ENCODE results near the gene LDLRAD2.
"Not testable (repeated sequence)": the region's sequence is repeated elsewhere in the genome, so short reads cannot be mapped to it uniquely, and the experiment has no call there.

The LDLRAD2 gene

DNA sequence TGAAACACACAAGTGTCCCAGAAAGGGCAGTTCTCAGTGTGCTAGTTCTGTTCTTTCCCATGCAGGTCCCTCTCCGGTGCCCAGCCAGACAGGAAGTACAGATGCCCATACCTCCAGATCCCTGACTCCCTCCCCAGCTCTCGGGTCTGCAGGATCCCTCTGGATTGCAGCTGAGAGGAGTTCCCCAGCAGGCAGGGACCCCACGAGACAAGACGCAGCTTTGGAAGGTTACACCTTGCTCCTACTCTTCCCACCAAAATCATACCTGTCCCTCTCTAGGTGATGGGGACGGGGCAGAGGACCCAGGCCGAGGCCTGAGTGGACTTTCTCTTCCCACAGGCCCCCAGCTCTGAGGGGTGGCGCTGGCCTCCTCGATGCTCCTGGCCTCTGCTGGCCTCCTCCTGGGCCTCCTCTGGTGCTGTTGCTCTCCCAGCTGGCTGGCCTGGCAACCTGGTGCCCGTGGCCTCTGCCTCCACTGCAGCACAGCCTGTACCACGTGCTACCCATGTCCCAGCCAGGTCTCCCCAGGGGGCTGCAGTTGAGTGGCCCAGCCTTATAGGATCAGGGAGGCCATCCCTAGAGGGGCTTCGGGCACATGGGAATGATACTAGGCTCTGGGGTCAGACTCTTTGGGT, 9.4 kb downstream of the LDLRAD2 start:
- no peak for DNase-seq
- in situ Hi-C loops (cut with MboI; ENCODE audit: low pct_unique_long_range_greater_than_20kb, low sequenced_read_pairs) = no loop called here

DNA sequence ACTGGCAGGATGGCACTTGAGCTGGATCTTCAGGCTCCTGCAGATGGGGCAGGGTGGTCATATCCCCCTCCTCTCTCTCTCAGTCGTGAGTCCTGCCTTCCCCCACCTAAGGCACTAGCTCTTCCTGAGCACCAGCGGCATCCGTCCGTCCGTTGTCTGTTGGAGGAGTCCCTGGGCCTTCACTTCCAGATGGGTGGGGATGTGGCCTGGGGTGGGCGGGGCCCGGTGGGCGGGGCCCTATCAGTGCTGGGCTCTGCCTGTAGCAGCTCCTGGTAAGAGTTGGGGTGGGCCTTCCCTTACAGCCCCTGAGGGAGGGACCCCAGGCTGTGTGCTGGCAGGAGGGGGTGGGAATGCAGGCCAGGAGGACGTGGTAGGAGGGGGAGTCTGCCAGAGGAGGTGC, 10.3 kb downstream of the LDLRAD2 start:
- no peak for DNase-seq
- in situ Hi-C loops (cut with MboI; ENCODE audit: low pct_unique_long_range_greater_than_20kb, low sequenced_read_pairs) = no loop called here

- DNase-seq = no peak
- in situ Hi-C loops (cut with MboI; ENCODE audit: low pct_unique_long_range_greater_than_20kb, low sequenced_read_pairs) = no loop called here
Observed at GRCh38 chr1:21823206-21823979, 11.3 kb downstream of the LDLRAD2 start.

- in situ Hi-C loops (cut with MboI; ENCODE audit: low pct_unique_long_range_greater_than_20kb, low sequenced_read_pairs) = no loop called here
- DNase-seq = no peak
Observed at GRCh38 chr1:21823980-21824702, 12.1 kb downstream of the LDLRAD2 start.

GRCh38 chr1:21824926-21825325, 12.9 kb downstream of the LDLRAD2 start:
- in situ Hi-C loops (cut with MboI; ENCODE audit: low pct_unique_long_range_greater_than_20kb, low sequenced_read_pairs) = no loop called here
- no peak for DNase-seq

- in situ Hi-C loops (cut with MboI; ENCODE audit: low pct_unique_long_range_greater_than_20kb, low sequenced_read_pairs) = no loop called here
- DNase-seq = no peak
Observed at GRCh38 chr1:21825393-21825792, 13.3 kb downstream of the LDLRAD2 start.

DNA sequence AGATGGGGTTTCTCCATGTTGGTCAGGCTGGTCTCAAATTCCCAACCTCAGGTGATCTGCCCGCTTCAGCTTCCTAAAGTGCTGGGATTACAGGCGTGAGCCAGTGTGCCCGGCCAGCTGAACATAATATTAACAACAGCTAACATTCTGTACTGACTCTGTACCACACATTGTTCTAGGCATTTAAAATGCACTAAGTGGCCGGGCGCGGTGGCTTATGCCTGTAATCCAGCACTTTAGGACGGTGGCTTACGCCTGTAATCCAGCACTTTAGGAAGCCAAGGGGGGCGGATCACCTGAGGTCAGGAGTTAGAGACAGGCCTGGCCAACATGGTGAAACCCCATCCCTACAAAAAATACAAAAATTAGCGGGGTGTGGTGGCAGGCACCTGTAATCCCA, 14.6 kb downstream of the LDLRAD2 start:
- DNase-seq; in situ Hi-C loops (cut with MboI; ENCODE audit: low pct_unique_long_range_greater_than_20kb, low sequenced_read_pairs): not testable (repeated sequence)

DNA sequence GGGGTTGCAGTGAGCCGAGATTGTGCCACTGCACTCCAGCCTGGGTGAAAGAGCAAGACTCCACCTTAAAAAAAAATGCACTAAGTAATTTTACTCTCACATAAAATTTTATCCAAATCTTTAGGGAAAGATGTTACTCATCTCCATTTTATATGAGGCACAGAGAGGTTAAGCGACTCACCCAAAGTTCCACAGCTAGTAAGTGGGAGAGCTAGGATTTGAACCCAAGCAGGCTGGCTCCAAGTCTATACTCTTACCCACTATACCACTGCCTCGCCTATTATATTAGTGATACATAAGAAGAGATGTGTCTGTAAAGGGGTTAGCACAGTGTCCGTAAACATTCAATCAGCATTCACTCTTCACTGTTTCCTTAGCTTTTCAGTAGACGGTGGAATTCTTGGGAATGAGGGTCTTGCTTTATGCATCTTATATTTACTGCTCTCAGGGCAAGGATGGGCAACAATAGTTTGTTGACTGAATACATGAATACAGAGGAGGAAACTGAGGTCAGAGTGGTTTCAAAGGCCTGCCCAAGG, 15.1 kb downstream of the LDLRAD2 start:
- in situ Hi-C loops (cut with MboI; ENCODE audit: low pct_unique_long_range_greater_than_20kb, low sequenced_read_pairs) = no loop called here
- no peak for DNase-seq

DNA sequence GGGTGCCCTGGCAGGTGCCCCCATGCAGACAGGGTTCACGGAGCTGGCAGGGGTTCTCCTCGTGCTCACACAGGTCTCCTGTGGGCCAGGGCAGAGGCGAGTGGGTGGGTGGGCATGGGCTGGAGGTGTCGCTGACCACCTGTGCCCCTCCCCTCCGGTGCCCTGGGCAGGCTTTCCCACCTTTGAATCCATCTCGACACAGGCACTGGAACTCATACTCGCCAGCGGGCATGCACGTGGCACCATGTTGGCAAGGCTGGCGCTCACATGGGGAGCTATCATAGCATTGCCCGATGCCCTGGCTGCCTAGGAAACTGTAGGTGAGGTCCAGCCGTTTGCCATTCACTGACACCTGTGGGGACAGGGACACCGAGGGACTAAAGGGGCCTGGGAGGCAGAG, 16.0 kb downstream of the LDLRAD2 start:
- in situ Hi-C loops (cut with MboI; ENCODE audit: low pct_unique_long_range_greater_than_20kb, low sequenced_read_pairs) = no loop called here
- DNase-seq = no peak

- DNase-seq = no peak
- in situ Hi-C loops (cut with MboI; ENCODE audit: low pct_unique_long_range_greater_than_20kb, low sequenced_read_pairs) = no loop called here
Observed at GRCh38 chr1:21828506-21829210, 16.6 kb downstream of the LDLRAD2 start.

GRCh38 chr1:21829294-21829693, 17.2 kb downstream of the LDLRAD2 start:
- no peak for DNase-seq
- in situ Hi-C loops (cut with MboI; ENCODE audit: low pct_unique_long_range_greater_than_20kb, low sequenced_read_pairs) = no loop called here

DNA sequence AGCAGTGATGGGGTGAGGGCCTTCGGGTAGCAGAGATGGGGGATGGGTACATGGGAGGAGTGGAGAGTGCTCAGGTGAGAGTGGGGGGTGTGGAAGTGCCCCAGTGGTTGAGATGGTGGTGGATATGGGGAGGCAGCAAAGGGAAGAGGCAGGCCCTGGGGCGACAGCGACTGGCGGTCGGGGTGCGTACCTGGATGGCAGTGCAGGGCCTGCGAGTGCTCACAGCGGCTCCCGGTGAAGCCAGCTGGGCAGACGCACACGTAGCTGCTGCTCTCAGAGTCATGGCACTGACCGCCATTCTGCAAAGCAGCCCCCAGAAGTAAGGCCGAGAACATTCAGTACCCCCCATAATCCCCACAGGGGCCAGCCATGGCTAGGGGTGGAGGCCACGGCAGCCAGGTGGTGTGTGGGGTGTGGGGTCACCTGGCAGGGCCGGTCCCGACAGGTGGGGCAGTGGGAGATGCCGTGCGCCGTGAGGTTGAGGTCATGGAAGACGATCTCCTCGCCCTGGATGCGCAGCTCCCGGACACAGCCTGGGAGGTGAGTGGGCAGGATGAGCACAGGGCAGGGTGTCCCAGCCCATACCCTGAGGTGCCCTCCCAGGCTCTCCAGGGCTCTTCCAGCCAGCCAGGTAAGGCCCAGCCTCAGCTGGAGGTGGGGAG, 18.9 kb downstream of the LDLRAD2 start:
- no peak for DNase-seq
- in situ Hi-C loops (cut with MboI; ENCODE audit: low pct_unique_long_range_greater_than_20kb, low sequenced_read_pairs) = no loop called here

GRCh38 chr1:21831454-21831970, 19.4 kb downstream of the LDLRAD2 start:
- DNase-seq = no peak
- in situ Hi-C loops (cut with MboI; ENCODE audit: low pct_unique_long_range_greater_than_20kb, low sequenced_read_pairs) = no loop called here

DNA sequence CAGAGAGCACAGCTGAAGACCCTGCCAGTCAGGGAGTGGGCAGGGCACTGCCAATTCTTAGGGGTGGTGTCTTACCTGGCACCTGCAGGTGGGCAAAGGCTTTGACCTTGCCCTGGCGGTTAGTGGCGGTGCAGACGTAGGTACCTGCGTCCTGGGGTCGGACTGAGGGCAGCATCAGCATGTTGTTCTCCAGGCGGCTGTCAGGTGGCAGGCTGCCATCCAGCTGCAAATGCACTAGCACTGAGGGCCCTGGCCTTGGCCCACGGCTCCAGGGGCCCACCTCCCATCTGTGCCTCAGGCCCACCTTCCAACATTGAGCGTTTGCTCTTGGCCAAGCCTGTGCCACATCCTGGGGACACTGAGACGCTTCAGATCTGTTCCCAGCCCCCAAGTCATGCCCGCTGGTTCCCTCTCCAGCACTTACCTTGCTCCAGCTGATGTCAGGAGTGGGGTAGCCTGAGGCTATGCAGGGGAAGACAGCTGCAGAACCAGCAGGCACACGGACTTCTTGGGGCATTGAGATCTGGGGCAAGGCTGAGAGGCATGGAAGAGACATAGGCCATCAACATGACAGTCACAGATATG, 21.4 kb downstream of the LDLRAD2 start:
- no peak for DNase-seq
- in situ Hi-C loops (cut with MboI; ENCODE audit: low pct_unique_long_range_greater_than_20kb, low sequenced_read_pairs) = no loop called here

DNA sequence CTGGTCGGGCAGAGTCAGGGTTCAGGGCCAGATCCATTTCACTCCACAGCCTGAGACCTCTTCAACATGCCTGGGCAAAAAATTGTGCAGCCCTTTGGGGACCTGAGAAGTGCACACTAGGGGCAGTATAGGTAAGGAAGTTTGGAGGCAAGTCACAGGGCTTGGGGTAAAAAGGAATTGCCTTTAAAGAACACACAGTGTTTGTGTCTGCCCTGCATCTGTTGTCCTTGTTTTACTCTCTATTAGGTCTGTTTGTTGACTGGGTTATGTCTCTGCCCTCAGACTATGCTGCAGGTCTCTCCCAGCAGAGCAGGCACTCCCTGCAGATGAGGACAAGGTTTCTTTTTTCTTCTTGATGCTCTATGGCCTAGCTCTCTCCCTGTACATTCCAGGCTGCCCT, 22.0 kb downstream of the LDLRAD2 start:
- DNase-seq = peak; percentile 29
- in situ Hi-C loops (cut with MboI; ENCODE audit: low pct_unique_long_range_greater_than_20kb, low sequenced_read_pairs) = no loop called here

DNA sequence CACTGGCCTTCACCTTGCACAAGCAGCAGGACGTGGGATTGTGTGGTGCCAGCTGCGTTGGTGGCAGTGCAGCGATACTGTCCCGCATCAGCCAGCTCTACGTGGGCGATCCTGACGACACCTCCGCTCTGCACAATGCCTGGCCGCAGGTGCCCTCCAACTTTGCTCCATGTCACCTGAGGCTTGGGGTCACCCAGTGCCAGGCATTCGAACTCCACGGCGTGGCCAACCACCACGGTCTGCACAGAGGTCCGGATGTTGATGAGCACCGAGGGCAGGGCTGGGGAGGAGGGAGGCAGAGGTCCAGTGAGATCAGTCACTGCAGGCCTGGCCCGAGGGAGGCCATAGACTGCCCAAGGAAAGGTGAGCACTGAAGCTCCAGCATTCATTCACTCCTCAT, 22.6 kb downstream of the LDLRAD2 start:
- in situ Hi-C loops (cut with MboI; ENCODE audit: low pct_unique_long_range_greater_than_20kb, low sequenced_read_pairs) = no loop called here
- DNase-seq = no peak

DNA sequence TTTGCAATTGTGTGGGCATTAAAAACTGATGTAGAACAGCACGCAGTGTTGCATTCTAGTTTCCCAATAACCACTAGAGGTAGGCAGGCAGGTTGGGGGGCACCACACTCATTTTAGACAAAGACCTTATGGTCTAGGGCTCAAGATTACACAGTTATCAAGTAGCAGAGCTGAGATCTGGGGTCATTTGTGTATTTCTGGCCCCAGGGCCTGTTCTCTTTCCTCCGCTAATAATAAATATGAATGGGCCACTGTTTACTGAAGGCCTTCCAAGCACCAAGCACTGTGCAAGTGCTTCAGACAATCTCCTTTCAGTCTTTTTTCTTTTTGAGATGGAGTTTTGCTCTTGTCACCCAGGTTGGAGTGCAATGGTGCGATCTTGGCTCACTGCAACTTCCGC, 23.9 kb downstream of the LDLRAD2 start:
- no peak for DNase-seq
- in situ Hi-C loops (cut with MboI; ENCODE audit: low pct_unique_long_range_greater_than_20kb, low sequenced_read_pairs) = no loop called here

DNA sequence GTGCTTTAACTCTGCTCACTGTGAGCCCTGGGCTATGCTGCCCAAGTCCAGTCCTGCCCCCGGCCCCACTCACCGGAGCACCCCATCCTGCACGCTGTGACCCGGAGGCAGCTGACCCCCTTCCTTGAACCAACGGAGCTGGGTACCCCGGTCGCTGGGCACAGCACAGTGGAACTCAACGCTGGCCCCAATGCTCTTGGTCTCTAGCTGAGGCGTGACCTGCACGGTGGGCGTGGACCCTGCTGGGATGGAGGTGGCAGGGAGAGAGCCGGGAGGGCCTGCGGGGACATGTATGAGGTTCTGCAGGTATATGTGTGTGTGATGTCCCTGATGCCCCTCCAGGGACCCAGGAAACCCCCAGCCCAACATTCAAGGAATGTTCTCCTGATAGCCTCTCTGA, 24.7 kb downstream of the LDLRAD2 start:
- in situ Hi-C loops (cut with MboI; ENCODE audit: low pct_unique_long_range_greater_than_20kb, low sequenced_read_pairs) = no loop called here
- DNase-seq = no peak

Data from KBM-7 (cell line).